Activated CD8-positive, alpha-beta memory T cell treated with anti-CD3 and anti-CD28 coated beads, Interleukin-2, amount 50 U/mL, for 1 hour (primary cell): ENCODE results near the gene SEPTIN1.

Experiments used
- DNase-seq: peaks from one replicate; pipeline ENCODE4 v3.0.0-alpha.2; 2020; ENCODE audit errors: extremely low read depth

The SEPTIN1 gene

GRCh38 chr16:30377050-30377811 is 5.1 kb downstream of the SEPTIN1 start:
- DNase-seq, result no peak

- DNase-seq, result no peak
These were observed 5.9 kb downstream of the SEPTIN1 start for GRCh38 chr16:30376461-30376902.

- no peak for DNase-seq
These were observed 6.5 kb downstream of the SEPTIN1 start for GRCh38 chr16:30375864-30376263.

- DNase-seq, result no peak
These were observed 7.8 kb downstream of the SEPTIN1 start, which contains the start of gene MYL11 for GRCh38 chr16:30374538-30374937. MYL11 (plus strand) TSS chr16:30374802; CDS start chr16:30374858, 56 bp downstream.

- no peak for DNase-seq
These were observed 9.6 kb downstream of the SEPTIN1 start for GRCh38 chr16:30372725-30373124.

GRCh38 chr16:30372038-30372712 is 10.2 kb downstream of the SEPTIN1 start:
- DNase-seq, result no peak

- DNase-seq, result no peak
These were observed 11.0 kb downstream of the SEPTIN1 start for GRCh38 chr16:30371248-30371816.

GRCh38 chr16:30370456-30371247 is 11.7 kb downstream of the SEPTIN1 start, which contains the start of gene TBC1D10B:
TBC1D10B (minus strand) TSS chr16:30370494; CDS start chr16:30370183, 311 bp downstream.
- DNase-seq, result peak; percentile 99

- no peak for DNase-seq
These were observed 12.4 kb downstream of the SEPTIN1 start for GRCh38 chr16:30369938-30370455.

- no peak for DNase-seq
These were observed 13.0 kb downstream of the SEPTIN1 start for GRCh38 chr16:30369091-30369937.

- no peak for DNase-seq
These were observed 13.6 kb downstream of the SEPTIN1 start for GRCh38 chr16:30368792-30369090.

- no peak for DNase-seq
These were observed 14.1 kb downstream of the SEPTIN1 start for GRCh38 chr16:30368122-30368791.

GRCh38 chr16:30367349-30368009 is 14.9 kb downstream of the SEPTIN1 start:
- no peak for DNase-seq

- no peak for DNase-seq
These were observed 15.8 kb downstream of the SEPTIN1 start for GRCh38 chr16:30366511-30366910.

GRCh38 chr16:30365200-30365599 is 17.2 kb downstream of the SEPTIN1 start:
- DNase-seq, result no peak

- no peak for DNase-seq
These were observed 21.2 kb downstream of the SEPTIN1 start for GRCh38 chr16:30361180-30361579.

GRCh38 chr16:30359871-30360170 is 22.5 kb downstream of the SEPTIN1 start:
- no peak for DNase-seq

- no peak for DNase-seq
These were observed 23.1 kb downstream of the SEPTIN1 start for GRCh38 chr16:30358990-30359870.

GRCh38 chr16:30358577-30358936 is 23.8 kb downstream of the SEPTIN1 start:
- no peak for DNase-seq
